OCI-LY3 (cell line): ENCODE measurements around the gene PACS2.
"Not testable (repeated sequence)": the region's sequence is repeated elsewhere in the genome, so short reads cannot be mapped to it uniquely, and the experiment has no call there.

Experiments
- H2AFZ ChIP-seq: fragments of 200-600, 300-600 bp; shearing (Covaris generic); 2 replicates; pipeline ENCODE4 v1.6.0; 2014; ENCODE audit warnings: antibody characterized with exemption, low read depth, low read length
- H3K27ac ChIP-seq: fragments of 200-600, 300-600 bp; sonication (generic); 2 replicates; pipeline ENCODE4 v1.5.1; 2014; ENCODE audit warnings: mild to moderate bottlenecking, low read length, moderate library complexity, mixed read lengths
- H3K27me3 ChIP-seq: fragments of 200-600, 300-600 bp; sonication (generic); 2 replicates; pipeline ENCODE4 v1.6.1; 2014; ENCODE audit warnings: low read depth, low read length, mixed read lengths
- H3K36me3 ChIP-seq: fragments of 200-600, 300-600 bp; sonication (generic); replicated peaks from 2 replicates; pipeline ENCODE3; 2014; ENCODE audit warnings: low read depth, low read length, mixed read lengths
- H3K4me1 ChIP-seq: fragments of 300-600, 200-600 bp; sonication (generic); 2 replicates; pipeline ENCODE4 v1.6.1; 2014; ENCODE audit warnings: low read length, mixed read lengths
- H3K4me2 ChIP-seq: fragments of 200-600, 300-600 bp; sonication (generic); 2 replicates; pipeline ENCODE4 v1.6.1; 2014; ENCODE audit warnings: low read length, mixed read lengths
- H3K4me3 ChIP-seq: fragments of 300-600, 200-600 bp; sonication (generic); 2 replicates; pipeline ENCODE4 v1.5.1; 2014; ENCODE audit warnings: antibody characterized with exemption, mild to moderate bottlenecking, low read length, moderate library complexity
- H3K79me2 ChIP-seq: fragments of 300-600, 200-600 bp; shearing (Covaris generic); 2 replicates; pipeline ENCODE4 v1.6.1; 2014; ENCODE audit warnings: mild to moderate bottlenecking, low read length, mixed read lengths
- H3K9ac ChIP-seq: fragments of 300-600, 200-600 bp; shearing (Covaris generic); 2 replicates; pipeline ENCODE4 v1.6.0; 2014; ENCODE audit warnings: mild to moderate bottlenecking, low read length, moderate library complexity
- H3K9me3 ChIP-seq: fragments of 200-600, 300-600 bp; shearing (Covaris generic); 2 replicates; pipeline ENCODE4 v1.6.1; 2014; ENCODE audit warnings: low read length, mixed read lengths; ENCODE audit not compliant: insufficient read depth
- H4K20me1 ChIP-seq: fragments of 200-600, 300-600 bp; sonication (generic); 2 replicates; pipeline ENCODE4 v1.6.1; 2016; ENCODE audit warnings: low read length, mixed read lengths; ENCODE audit not compliant: insufficient read depth
- CTCF ChIP-seq: fragments of 200-600, 300-600 bp; sonication (generic); IDR thresholded peaks from 2 replicates; pipeline ENCODE4 v1.5.1; 2014; ENCODE audit warnings: antibody characterized with exemption, low read length, low read depth
- EZH2phosphoT487 ChIP-seq: fragments of 200-600 bp; shearing (Covaris generic); IDR thresholded peaks from 2 replicates; pipeline ENCODE4 v1.6.1; 2018; ENCODE audit warnings: antibody characterized with exemption, mixed run types, low read depth

Gene PACS2

GRCh38 chr14:105325716-105326567 lies 11.4 kb downstream of the PACS2 start:
- Histone ChIP-seq H3K9me3 (no peaks in the 10 kb centered on the region), H3K9ac (no peak overlapping the region), H4K20me1 (0 out of 2 replicates have a peak, but pooled peaks cover 7% of the 10 kb centered on the region), H3K4me1 (no peaks in the 10 kb centered on the region), H3K79me2 (peaks cover 22% of the 10 kb centered on the region), H3K4me2 (no peak overlapping the region), H2AFZ (no peak overlapping the region), H3K36me3 (no peaks in the 10 kb centered on the region), H3K4me3 (no peak overlapping the region), H3K27ac (no peak overlapping the region), H3K27me3 (no peaks in the 10 kb centered on the region)
- TF ChIP-seq EZH2phosphoT487 = no peak
- TF ChIP-seq CTCF = no peak

- no peaks in the 10 kb centered on the region for H3K27me3 ChIP-seq
- H2AFZ ChIP-seq = no peak overlapping the region
- no peak overlapping the region for H3K27ac ChIP-seq
- H3K4me2 ChIP-seq = no peak overlapping the region
- H3K79me2 ChIP-seq = peaks cover 19% of the 10 kb centered on the region
- no peaks in the 10 kb centered on the region for H3K4me1 ChIP-seq
- no peak overlapping the region for H3K4me3 ChIP-seq
- peaks cover 9% of the 10 kb centered on the region; the same call in 1 of the 2 replicates for H4K20me1 ChIP-seq
- H3K36me3 ChIP-seq = no peaks in the 10 kb centered on the region
- H3K9ac ChIP-seq = no peak overlapping the region
- no peak for TF ChIP-seq EZH2phosphoT487
- no peak for TF ChIP-seq CTCF
- no peaks in the 10 kb centered on the region for H3K9me3 ChIP-seq
Observed at GRCh38 chr14:105326568-105326867, 12.0 kb downstream of the PACS2 start.

- H3K36me3 ChIP-seq = no peaks in the 10 kb centered on the region
- no peak overlapping the region for H3K4me3 ChIP-seq
- no peak overlapping the region for H2AFZ ChIP-seq
- no peak for TF ChIP-seq CTCF
- TF ChIP-seq EZH2phosphoT487 = no peak
- H3K27ac ChIP-seq = no peak overlapping the region
- H3K9ac ChIP-seq = no peak overlapping the region
- no peaks in the 10 kb centered on the region for H3K4me1 ChIP-seq
- no peaks in the 10 kb centered on the region for H3K27me3 ChIP-seq
- peaks cover 19% of the 10 kb centered on the region for H3K79me2 ChIP-seq
- peaks cover 14% of the 10 kb centered on the region; the same call in 1 of the 2 replicates for H4K20me1 ChIP-seq
- no peaks in the 10 kb centered on the region for H3K9me3 ChIP-seq
- no peak overlapping the region for H3K4me2 ChIP-seq
Observed at GRCh38 chr14:105326891-105327694, 12.5 kb downstream of the PACS2 start.

- H3K79me2 ChIP-seq = peaks cover 18% of the 10 kb centered on the region
- peaks cover 18% of the 10 kb centered on the region; the same call in 1 of the 2 replicates for H4K20me1 ChIP-seq
- H3K4me1 ChIP-seq = not testable (repeated sequence)
Observed at GRCh38 chr14:105327695-105328045, 13.1 kb downstream of the PACS2 start.

More at GRCh38 chr14:105327695-105328045, 13.1 kb downstream of the PACS2 start:
- H3K27ac ChIP-seq, H3K36me3 ChIP-seq, H3K9me3 ChIP-seq, H3K9ac ChIP-seq, H3K4me2 ChIP-seq, H3K27me3 ChIP-seq, H2AFZ ChIP-seq, H3K4me3 ChIP-seq: not testable (repeated sequence)
